NCI-H526 treated with DMSO at 0.1 percent for 48 hours (cell line): ENCODE results near the gene SCN2B.
"Not testable (repeated sequence)": the region's sequence is repeated elsewhere in the genome, so short reads cannot be mapped to it uniquely, and the experiment has no call there.

Source experiments
- DNase-seq: peaks from one replicate; lab custom pipeline; 2025; lab: John Stamatoyannopoulos, UW

SCN2B gene

GRCh38 chr11:118206391-118207031, 30.1 kb upstream of the SCN2B start:
- no peak for DNase-seq

- DNase-seq = no peak
Observed at GRCh38 chr11:118205606-118206378, 29.4 kb upstream of the SCN2B start.

- DNase-seq = no peak
Observed at GRCh38 chr11:118202599-118203422, 26.4 kb upstream of the SCN2B start.

GRCh38 chr11:118201966-118202365, 25.5 kb upstream of the SCN2B start:
- DNase-seq = no peak

- DNase-seq = no peak
Observed at GRCh38 chr11:118200901-118201680, 24.7 kb upstream of the SCN2B start.

GRCh38 chr11:118200497-118200896, 24.1 kb upstream of the SCN2B start:
- DNase-seq = no peak

GRCh38 chr11:118199135-118199534, 22.7 kb upstream of the SCN2B start:
- no peak for DNase-seq

GRCh38 chr11:118198370-118198769, 21.9 kb upstream of the SCN2B start:
- DNase-seq = peak; percentile 79

- peak; percentile 94 for DNase-seq
Observed at GRCh38 chr11:118194835-118195627, 18.6 kb upstream of the SCN2B start.

GRCh38 chr11:118193910-118194566, 17.6 kb upstream of the SCN2B start:
- DNase-seq = peak; percentile 93

- DNase-seq = not testable (repeated sequence)
Observed at GRCh38 chr11:118192817-118193216, 16.4 kb upstream of the SCN2B start.

- DNase-seq = not testable (repeated sequence)
Observed at GRCh38 chr11:118190942-118191506, 14.6 kb upstream of the SCN2B start.

- DNase-seq = no peak
Observed at GRCh38 chr11:118186346-118187107, 10.1 kb upstream of the SCN2B start.

- no peak for DNase-seq
Observed at GRCh38 chr11:118184784-118185579, 8.5 kb upstream of the SCN2B start.

- DNase-seq = not testable (repeated sequence)
Observed at GRCh38 chr11:118183691-118184090, 7.3 kb upstream of the SCN2B start.

GRCh38 chr11:118180300-118180703, 3.9 kb upstream of the SCN2B start:
- DNase-seq = peak; percentile 64

- DNase-seq = no peak
Observed at GRCh38 chr11:118176778-118177134, 317 bp upstream of the SCN2B start.
